NCI-H446 (cell line): Measurements from ENCODE around the gene MMP25.
A peak's percentile ranks its signal among the peaks of the same experiment; 100 is the strongest.

ENCODE experiments used
- DNase-seq, 2 experiments: peaks; one replicate each; lab custom pipeline; 2025; lab: John Stamatoyannopoulos, UW

MMP25 gene

GRCh38 chr16:3017344-3017743 is 29.0 kb upstream of the MMP25 start:
- DNase-seq, result no peak

- no peak for DNase-seq
Measured at GRCh38 chr16:3017794-3018506, 28.4 kb upstream of the MMP25 start, which contains the start of gene CLDN6. Gene CLDN6 (minus strand): TSS chr16:3018183. CDS start chr16:3016021, 2,162 bp downstream.

GRCh38 chr16:3019594-3020246 is 26.6 kb upstream of the MMP25 start:
- DNase-seq, result no peak

- DNase-seq, result peak; percentile 45 to 84
Measured at GRCh38 chr16:3020247-3020603, 26.1 kb upstream of the MMP25 start, which contains the start of gene TNFRSF12A. Gene TNFRSF12A (plus strand): TSS chr16:3020368. CDS start chr16:3020398, 30 bp downstream.

- DNase-seq, result peak; percentile 67 to 74
Measured at GRCh38 chr16:3020604-3021448, 25.5 kb upstream of the MMP25 start.

GRCh38 chr16:3021449-3022207 is 24.7 kb upstream of the MMP25 start:
- DNase-seq, result peak; percentile 43 to 80

DNA sequence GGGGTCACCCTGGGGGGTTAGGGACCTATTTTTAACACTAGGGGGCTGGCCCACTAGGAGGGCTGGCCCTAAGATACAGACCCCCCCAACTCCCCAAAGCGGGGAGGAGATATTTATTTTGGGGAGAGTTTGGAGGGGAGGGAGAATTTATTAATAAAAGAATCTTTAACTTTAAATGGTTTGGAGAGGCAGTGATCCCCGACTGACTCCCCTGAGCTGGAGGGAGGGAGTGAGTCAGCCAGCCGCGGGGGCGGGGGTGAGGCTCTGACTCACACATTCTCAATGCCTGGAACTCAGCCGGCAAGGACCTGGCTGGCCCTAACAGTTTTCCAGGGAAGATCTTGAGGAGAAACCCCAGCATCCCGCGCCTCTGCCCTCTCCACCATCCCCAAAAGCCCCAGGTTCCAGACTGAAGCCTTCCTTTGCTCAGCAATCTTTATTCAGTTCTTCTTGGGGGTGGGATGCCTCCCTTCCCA is 24.1 kb upstream of the MMP25 start:
- DNase-seq, result peak; percentile 66 to 81

DNA sequence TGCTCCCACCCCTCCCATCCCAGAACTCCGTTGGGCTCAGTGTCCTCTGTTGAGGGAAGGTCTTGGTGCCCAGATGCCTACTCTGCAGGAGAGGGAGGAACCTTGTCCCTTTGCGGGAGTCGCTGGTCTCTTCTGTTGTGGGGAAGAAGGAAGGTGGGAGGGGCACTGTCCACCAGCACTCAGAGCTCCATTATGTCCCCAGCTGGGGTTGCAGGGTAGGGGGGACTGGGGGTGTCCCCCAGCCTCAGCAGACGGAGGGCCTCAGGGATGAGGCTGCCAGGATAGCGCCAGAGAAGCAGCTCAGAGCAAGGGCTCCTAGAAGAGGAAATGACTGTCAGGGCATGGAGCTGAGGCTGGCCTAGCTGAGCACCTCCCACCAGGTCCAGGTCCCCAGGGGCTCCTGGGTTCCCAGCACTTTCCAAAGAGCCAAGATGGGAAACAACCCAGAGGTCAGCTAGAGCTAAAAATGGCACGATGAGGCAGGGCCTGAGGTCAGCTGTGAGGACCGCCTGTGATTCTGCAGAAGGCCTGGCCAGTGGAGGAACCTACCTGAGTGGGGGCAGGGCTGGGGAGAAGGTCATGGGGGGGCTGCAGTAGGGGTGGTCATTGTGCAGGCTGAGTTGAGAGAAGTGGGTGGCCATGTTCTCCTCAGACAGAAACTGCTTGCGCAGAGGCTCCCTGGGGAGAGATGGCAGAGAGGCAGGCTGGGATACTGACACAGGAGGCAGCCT is 23.5 kb upstream of the MMP25 start:
- DNase-seq, result peak in 1 of 2 experiments; percentile 57

DNA sequence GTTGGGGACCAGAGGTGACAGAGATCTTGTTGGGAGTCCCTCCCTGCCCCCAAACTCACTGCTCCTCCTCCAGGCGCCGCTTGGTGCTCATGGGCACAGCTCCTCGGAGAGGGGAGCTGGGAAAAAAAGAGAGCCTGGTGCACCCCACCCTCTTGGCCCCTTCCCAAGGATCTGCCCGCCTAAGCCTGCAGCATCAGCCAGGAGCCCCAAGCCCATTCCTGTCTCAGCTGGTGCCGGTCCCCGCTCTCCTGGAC is 23.0 kb upstream of the MMP25 start:
- peak; percentile 57 to 70 for DNase-seq

GRCh38 chr16:3023669-3024478 is 22.5 kb upstream of the MMP25 start, which contains the start of the genes HCFC1R1 and THOC6:
Gene HCFC1R1 (minus strand): TSS chr16:3023942. CDS start chr16:3023941, 1 bp downstream.
Gene THOC6 (plus strand): TSS chr16:3024035. CDS start chr16:3024327, 292 bp downstream.
- peak; percentile 94 to 97 for DNase-seq

- no peak for DNase-seq
Measured at GRCh38 chr16:3025032-3026002, 21.0 kb upstream of the MMP25 start.

- DNase-seq, result no peak
Measured at GRCh38 chr16:3026003-3026378, 20.4 kb upstream of the MMP25 start.

- no peak for DNase-seq
Measured at GRCh38 chr16:3026609-3027488, 19.5 kb upstream of the MMP25 start.

- no peak for DNase-seq
Measured at GRCh38 chr16:3027489-3027795, 18.9 kb upstream of the MMP25 start.

- peak in 1 of 2 experiments; percentile 30 for DNase-seq
Measured at GRCh38 chr16:3027983-3028715, 18.2 kb upstream of the MMP25 start.

DNA sequence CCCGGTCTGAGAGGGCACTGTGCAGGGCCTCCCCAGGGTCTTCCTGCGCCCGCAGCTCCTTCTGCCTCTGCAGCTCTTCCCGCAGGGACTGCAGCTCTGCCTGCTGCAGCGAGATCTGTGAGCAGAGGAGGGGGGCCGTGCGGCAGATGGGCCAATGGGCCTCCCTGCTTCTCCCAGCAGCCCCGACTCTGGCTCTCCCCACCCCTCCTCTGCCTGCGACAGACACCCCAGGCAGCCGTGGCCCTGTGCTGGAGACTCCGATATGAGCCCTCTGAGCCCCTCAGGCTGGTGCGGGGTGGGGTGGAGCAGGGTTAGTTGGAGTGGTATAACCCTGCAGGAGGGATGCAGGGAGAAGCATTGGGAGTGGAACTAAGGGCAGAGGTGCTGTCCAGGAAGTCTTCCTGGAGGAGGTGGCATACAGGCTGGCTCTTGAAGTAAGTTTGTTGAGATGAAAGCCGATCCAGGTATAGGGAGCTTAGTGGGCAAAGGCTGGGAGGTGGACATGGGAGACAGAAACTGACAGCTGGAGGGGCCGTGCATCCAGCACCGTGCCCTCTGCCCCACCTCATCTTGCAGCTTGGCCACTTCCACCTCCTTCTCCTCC is 17.5 kb upstream of the MMP25 start:
- no peak for DNase-seq
